Measurements from ENCODE around the gene LZTS3. TPM values are rescaled to one million over a fixed set of nuclear protein-coding genes. Genes with fewer than 3 reads are reported as not detected.
A peak's percentile ranks its signal among the peaks of the same experiment; 100 is the strongest.
"Not testable (repeated sequence)": the region's sequence is repeated elsewhere in the genome, so short reads cannot be mapped to it uniquely, and the experiment has no call there.

Gene LZTS3
- polyA plus RNA-seq, 3 donors from 2014 or later: not detected

DNA sequence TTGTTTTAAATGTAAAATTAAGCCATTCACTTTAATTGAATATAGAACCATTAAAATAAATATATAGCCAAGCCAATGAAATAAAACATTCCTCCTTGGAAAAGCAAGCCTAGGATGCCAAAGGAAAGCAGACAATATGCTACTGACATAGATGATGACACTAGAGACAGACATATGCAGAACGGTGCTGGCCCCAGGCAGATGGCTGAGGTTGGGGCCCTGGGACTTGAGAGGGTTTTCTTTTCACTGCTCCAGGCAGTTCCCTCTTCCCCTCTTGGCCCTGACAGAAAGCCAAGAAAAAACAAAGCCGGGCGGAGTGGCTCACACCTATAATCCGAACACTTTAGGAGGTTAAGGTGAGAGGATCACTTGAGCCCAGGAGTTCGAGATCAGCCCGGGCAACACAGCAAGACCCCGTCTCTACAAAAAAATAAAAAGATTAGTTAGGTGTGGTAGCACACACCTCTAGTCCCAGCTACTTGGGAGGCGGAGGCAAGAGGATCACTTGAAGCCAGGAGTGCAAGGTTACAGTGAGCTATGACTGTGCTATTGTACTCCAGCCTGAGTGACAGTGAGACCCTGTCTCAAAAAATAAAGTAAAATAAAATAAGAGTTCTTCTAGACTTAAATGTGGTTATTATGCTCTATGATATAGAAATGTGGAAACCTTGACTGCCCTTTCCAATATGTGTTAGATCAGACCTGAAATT lies 44.9 kb downstream of the LZTS3 start:
- Mint-ChIP-seq H3K9me3 (no peaks in the 10 kb centered on the region), H3K36me3 (peaks cover 3 to 5% (median 4%) of the 10 kb centered on the region in 3 donors), H3K4me3 (no peak overlapping the region), H3K27me3 (ENCODE audit: low read depth in 3 of 3) (no peaks in the 10 kb centered on the region), H3K27ac (no peak overlapping the region), H3K4me1 (peaks cover 3 to 11% of the 10 kb centered on the region in 2 donors)
- DNase-seq: no peak

DNA sequence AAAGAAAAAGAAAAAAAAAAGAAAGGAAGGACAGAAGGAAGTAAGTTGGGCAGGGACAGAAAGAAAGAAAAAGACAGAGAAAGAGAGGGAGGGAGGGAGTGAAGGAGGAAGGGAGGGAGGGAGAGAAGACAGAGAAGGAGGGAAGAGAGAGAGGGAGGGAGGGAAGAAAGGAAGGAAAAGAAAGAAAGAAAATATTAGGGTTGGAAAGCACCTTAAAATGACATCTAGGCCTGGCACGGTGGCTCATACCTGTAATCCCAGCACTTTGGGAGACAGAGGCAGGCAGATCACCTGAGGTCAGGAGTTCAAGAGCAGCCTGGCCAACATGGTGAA lies 46.9 kb downstream of the LZTS3 start:
- H3K4me1 Mint-ChIP-seq: peaks cover 11 to 22% of the 10 kb centered on the region in 2 donors
- H3K27me3 Mint-ChIP-seq (ENCODE audit: low read depth in 3 of 3): no peaks in the 10 kb centered on the region
- DNase-seq: no peak
- no peak overlapping the region for H3K4me3 Mint-ChIP-seq
- peaks cover 4 to 18% (median 16%) of the 10 kb centered on the region in 3 donors for H3K36me3 Mint-ChIP-seq
- H3K9me3 Mint-ChIP-seq: no peaks in the 10 kb centered on the region
- H3K27ac Mint-ChIP-seq: no peak overlapping the region

DNA sequence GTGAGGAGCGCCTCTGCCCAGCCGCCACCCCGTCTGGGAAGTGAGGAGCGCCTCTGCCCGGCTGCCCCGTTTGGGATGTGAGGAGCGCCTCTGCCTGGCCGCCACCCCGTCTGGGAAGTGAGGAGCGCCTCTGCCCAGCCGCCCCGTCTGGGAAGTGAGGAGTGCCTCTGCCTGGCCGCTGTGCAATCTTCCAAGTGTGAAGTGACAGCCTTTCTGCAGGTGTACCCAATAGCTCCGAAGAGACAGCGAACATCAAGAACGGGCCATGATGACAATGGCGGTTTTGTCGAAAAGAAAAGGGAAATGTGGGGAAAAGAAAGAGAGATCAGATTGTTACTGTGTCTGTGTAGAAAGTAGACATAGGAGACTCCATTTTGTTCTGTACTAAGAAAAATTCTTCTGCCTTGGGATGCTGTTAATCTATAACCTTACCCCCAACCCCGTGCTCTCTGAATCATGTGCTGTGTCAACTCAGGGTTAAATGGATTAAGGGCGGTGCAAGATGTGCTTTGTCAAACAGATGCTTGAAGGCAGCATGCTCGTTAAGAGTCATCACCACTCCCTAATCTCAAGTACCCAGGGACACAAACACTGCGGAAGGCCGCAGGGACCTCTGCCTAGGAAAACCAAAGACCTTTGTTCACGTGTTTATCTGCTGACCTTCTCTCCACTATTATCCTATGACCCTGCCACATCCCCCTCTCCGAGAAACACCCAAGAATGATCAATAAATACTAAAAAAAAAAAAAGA lies 47.4 kb downstream of the LZTS3 start:
- not testable (repeated sequence) for DNase-seq; H3K9me3 Mint-ChIP-seq; H3K4me3 Mint-ChIP-seq; H3K27ac Mint-ChIP-seq; H3K27me3 Mint-ChIP-seq (ENCODE audit: low read depth in 3 of 3)
- Mint-ChIP-seq H3K4me1 (peaks cover 13 to 22% of the 10 kb centered on the region in 2 donors), H3K36me3 (peaks cover 4 to 21% (median 21%) of the 10 kb centered on the region in 3 donors)

DNA sequence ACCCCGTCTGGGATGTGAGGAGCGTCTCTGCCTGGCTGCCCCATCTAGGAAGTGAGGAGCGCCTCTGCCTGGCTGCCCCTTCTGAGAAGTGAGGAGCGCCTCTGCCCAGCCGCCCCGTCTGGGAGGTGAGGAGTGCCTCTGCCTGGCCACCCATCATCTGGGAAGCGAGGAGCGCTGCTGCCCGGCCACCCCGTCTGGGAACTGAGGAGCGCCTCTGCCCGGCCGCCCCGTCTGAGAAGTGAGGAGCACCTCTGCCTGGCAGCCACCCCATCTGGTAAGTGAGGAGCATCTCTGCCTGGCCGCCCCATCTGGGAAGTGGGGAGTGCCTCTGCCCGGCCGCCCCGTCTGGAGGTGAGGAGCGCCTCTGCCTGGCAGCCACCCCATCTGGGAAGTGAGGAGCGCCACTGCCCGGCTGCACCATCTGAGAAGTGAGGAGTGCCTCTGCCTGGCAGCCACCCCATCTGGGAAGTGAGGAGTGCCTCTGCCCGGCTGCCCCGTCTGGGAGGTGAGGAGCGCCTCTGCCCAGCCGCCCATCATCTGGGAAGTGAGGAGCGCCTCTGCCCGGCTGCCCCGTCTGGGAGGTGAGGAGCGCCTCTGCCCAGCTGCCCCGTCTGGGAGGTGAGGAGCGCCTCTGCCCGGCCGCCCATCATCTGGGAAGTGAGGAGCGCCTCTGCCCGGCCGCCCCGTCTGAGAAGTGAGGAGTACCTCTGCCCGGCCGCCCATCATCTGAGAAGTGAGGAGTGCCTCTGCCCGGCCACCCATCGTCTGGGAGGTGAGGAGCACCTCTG lies 48.4 kb downstream of the LZTS3 start:
- H3K27me3 Mint-ChIP-seq (ENCODE audit: low read depth in 3 of 3); H3K27ac Mint-ChIP-seq: not testable (repeated sequence)
- peaks cover 4 to 25% (median 21%) of the 10 kb centered on the region in 3 donors for H3K36me3 Mint-ChIP-seq

DNA sequence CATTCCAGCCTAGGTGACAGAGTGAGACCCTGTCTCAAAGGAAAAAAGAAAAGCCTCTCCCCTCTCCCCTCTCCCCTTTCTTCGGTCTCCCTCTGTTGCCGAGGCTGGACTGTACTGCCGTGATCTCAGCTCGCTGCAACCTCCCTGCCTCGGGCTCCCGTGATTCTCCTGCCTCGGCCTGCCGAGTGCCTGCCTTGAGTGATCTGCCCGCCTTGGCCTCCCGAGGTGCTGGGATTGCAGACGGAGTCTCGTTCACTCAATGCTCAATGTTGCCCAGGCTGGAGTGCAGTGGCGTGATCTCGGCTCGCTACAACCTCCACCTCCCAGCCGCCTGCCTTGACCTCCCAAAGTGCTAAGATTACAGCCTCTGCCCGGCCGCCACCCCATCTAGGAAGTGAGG lies 49.2 kb downstream of the LZTS3 start:
- not testable (repeated sequence) for H3K4me3 Mint-ChIP-seq; H3K9me3 Mint-ChIP-seq; H3K27ac Mint-ChIP-seq; DNase-seq; H3K27me3 Mint-ChIP-seq (ENCODE audit: low read depth in 3 of 3)
- peaks cover 13 to 20% of the 10 kb centered on the region in 2 donors for H3K4me1 Mint-ChIP-seq
- H3K36me3 Mint-ChIP-seq: peaks cover 4 to 26% (median 21%) of the 10 kb centered on the region in 3 donors

More for the DNA sequence above, 48.4 kb downstream of the LZTS3 start:
- not testable (repeated sequence) for H3K4me3 Mint-ChIP-seq, DNase-seq, H3K9me3 Mint-ChIP-seq
- peaks cover 13 to 22% of the 10 kb centered on the region in 2 donors for H3K4me1 Mint-ChIP-seq

DNA sequence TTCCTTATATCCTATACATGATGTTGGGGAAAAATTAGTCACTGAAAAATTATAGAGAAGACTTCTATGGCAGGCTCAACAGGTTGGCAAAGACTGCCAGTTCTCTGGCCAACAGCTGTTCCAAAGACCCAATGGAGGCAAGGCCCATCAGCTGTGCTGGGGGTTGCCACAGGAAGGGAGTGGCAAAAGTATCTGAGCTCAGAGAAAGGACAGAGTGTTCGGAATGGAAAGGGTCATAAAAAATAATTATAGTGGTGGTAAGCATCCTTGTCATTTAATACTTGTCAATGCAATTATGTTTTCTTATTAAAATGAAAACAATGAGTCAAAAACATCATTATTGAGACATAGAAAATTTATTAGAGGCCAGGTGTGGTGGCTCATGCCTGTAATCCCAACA lies 49.8 kb downstream of the LZTS3 start:
- H3K27me3 Mint-ChIP-seq (ENCODE audit: low read depth in 3 of 3): peaks cover 0 to 2% (median 0%) of the 10 kb centered on the region in 3 donors
- no peak for DNase-seq
- peaks cover 13 to 16% of the 10 kb centered on the region in 2 donors for H3K4me1 Mint-ChIP-seq
- H3K27ac Mint-ChIP-seq: peak overlapping the region; percentile 1 to 67 (median 26)
- H3K4me3 Mint-ChIP-seq: no peak overlapping the region
- H3K9me3 Mint-ChIP-seq: no peaks in the 10 kb centered on the region
- H3K36me3 Mint-ChIP-seq: peaks cover 4 to 27% (median 21%) of the 10 kb centered on the region in 3 donors

DNA sequence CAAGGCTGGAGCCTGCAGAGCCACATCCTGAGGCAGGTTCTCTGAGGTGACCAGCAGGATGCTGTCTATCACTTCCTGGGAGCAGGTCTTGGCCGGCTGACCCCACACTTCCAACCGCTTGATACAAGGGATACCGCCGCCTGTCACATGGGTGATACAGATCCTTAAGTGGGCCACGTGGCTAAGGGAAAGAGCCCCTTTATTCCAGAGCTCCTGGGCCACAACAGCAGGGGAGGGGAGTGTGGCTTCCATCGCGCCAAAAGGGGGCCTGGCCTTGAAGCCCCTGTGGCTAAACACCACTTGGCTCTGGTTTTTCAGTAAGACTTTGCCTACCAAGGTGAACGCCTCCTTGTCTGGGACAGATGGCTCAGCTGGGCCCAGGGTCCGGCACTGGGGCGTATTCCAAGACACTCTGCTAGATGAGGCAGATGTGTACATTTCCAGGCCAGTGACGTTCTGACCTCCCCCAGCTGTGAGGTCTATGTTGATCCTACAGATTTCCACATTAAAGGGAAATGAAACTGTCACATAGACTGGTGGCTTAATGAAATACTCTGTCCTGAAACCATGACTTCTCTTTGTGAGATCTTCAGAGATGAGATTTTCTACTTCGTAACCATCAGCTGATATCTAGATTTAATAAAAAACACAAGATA lies 51.3 kb downstream of the LZTS3 start:
- DNase-seq: no peak
- Mint-ChIP-seq H3K36me3 (peaks cover 4 to 27% (median 21%) of the 10 kb centered on the region in 3 donors), H3K27me3 (ENCODE audit: low read depth in 3 of 3) (peaks cover 0 to 2% (median 0%) of the 10 kb centered on the region in 3 donors), H3K9me3 (no peaks in the 10 kb centered on the region), H3K27ac (peak overlapping the region in 3 of 6 donors; percentile 23 to 46 (median 35)), H3K4me3 (no peak overlapping the region), H3K4me1 (peaks cover 13 to 16% of the 10 kb centered on the region in 2 donors)

DNA sequence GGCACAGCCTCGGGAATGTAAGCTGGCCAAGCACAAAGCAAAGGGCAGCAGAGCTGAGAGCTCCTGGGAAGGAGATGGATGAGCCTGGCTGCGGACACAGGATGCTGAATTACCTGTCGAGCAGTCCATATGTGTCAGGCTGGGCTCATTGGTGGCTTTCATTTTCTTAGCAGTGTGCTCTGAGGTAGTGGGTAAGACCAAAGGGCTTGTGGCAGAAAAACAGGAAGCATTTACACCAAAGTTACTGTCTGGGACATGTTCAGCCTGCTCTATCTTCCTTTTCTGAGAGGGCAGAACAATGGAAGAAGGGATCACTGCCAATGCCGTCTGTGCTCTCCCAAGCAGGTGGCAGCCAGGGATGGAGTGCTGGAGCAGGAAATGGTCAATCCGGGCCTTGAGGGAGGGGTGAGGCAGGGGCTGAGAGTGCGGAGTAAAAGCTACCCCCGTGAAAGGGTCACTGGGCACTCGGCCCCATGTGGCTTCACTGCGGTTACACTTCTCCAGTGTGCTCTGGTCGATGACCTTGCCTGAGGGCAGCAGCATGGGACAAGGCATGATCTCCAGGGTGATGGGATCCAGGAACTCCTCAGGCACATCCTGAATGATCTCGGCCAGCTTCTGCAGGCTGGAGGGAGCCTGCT lies 52.0 kb downstream of the LZTS3 start:
- no peak for DNase-seq
- H3K36me3 Mint-ChIP-seq: peaks cover 4 to 27% (median 21%) of the 10 kb centered on the region in 3 donors
- peak overlapping the region in 4 of 6 donors; percentile 13 to 46 (median 36) for H3K27ac Mint-ChIP-seq
- peaks cover 13 to 16% of the 10 kb centered on the region in 2 donors for H3K4me1 Mint-ChIP-seq
- H3K27me3 Mint-ChIP-seq (ENCODE audit: low read depth in 3 of 3): peaks cover 0 to 2% (median 2%) of the 10 kb centered on the region in 3 donors
- no peaks in the 10 kb centered on the region for H3K9me3 Mint-ChIP-seq
- no peak overlapping the region for H3K4me3 Mint-ChIP-seq

DNA sequence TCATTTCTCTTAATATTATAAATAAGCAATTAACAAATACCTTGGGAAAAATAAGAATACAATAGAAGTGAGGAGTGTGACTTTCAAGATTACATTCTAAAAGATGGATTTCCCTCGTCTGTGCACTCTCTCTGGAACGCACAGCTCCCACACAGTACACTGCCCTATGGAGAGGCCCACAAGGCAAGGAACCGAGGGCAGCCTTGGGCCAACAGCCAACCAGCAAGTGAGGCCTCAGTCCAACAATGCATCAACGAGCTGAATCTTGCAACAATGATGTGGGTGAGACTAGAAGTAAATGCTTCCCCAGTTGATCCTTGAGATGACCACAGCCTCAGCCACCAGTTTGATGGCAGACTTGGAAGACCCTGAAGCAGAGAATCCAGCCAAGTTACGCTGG lies 54.3 kb downstream of the LZTS3 start:
- Mint-ChIP-seq H3K36me3 (peaks cover 4 to 29% (median 25%) of the 10 kb centered on the region in 3 donors), H3K27me3 (ENCODE audit: low read depth in 3 of 3) (peaks cover 0 to 2% (median 2%) of the 10 kb centered on the region in 3 donors), H3K4me3 (no peak overlapping the region), H3K27ac (peak overlapping the region in 1 of 6 donors; percentile 40), H3K4me1 (peaks cover 13 to 16% of the 10 kb centered on the region in 2 donors), H3K9me3 (no peaks in the 10 kb centered on the region)
- no peak for DNase-seq

DNA sequence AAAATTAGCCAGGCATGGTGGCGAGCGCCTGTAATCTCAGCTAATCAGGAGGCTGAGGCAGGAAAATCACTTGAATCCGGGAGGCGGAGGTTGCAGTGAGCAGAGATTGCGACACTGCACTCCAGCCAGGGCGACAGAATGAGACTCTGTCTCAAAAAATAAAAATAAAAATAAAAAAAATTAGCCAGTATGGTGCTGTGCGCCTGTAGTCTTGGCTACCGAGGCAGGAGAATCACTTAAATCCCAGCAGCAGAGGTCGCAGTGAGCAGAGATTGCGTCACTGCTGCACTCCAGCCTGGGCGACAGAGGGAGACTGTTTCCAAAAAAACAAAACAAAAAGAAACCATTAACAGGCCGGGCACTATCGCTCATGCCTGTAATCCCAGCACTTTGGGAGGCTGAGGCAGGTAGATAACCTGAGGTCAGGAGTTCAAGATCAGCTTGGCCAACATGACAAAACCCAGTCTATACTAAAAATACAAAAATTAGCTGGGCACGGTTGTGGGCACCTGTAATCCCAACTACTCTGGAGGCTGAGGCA lies 55.4 kb downstream of the LZTS3 start:
- peaks cover 6 to 27% (median 25%) of the 10 kb centered on the region in 3 donors for H3K36me3 Mint-ChIP-seq

DNA sequence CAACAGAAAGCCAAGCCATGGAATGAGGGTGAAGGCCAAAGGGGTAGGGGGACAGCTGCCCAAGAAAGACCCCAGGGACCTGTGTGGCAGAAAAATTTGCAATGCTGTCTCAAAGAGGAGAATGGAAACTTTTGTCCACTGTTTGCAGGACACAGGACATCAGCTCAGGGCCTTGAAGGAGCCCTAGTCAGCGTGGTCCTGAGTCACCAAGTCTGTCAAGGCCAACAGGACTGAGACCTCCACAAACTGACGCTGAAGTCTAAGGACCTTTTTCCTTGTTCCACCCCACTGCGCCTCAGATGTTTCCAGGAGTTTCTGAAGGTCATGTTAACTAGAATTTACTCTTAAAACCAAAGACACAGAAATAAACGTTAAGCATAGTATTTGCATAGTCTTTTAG lies 57.0 kb downstream of the LZTS3 start:
- H3K27ac Mint-ChIP-seq: no peak overlapping the region
- H3K4me3 Mint-ChIP-seq: no peak overlapping the region
- peaks cover 0 to 2% (median 2%) of the 10 kb centered on the region in 3 donors for H3K27me3 Mint-ChIP-seq (ENCODE audit: low read depth in 3 of 3)
- DNase-seq: no peak
- H3K9me3 Mint-ChIP-seq: no peaks in the 10 kb centered on the region
- peaks cover 0 to under 1% of the 10 kb centered on the region in 2 donors for H3K4me1 Mint-ChIP-seq
- peaks cover 6 to 21% (median 18%) of the 10 kb centered on the region in 3 donors for H3K36me3 Mint-ChIP-seq

More for the DNA sequence above, 55.4 kb downstream of the LZTS3 start:
- not testable (repeated sequence) for DNase-seq; H3K4me1 Mint-ChIP-seq; H3K27ac Mint-ChIP-seq; H3K27me3 Mint-ChIP-seq (ENCODE audit: low read depth in 3 of 3); H3K9me3 Mint-ChIP-seq; H3K4me3 Mint-ChIP-seq

DNA sequence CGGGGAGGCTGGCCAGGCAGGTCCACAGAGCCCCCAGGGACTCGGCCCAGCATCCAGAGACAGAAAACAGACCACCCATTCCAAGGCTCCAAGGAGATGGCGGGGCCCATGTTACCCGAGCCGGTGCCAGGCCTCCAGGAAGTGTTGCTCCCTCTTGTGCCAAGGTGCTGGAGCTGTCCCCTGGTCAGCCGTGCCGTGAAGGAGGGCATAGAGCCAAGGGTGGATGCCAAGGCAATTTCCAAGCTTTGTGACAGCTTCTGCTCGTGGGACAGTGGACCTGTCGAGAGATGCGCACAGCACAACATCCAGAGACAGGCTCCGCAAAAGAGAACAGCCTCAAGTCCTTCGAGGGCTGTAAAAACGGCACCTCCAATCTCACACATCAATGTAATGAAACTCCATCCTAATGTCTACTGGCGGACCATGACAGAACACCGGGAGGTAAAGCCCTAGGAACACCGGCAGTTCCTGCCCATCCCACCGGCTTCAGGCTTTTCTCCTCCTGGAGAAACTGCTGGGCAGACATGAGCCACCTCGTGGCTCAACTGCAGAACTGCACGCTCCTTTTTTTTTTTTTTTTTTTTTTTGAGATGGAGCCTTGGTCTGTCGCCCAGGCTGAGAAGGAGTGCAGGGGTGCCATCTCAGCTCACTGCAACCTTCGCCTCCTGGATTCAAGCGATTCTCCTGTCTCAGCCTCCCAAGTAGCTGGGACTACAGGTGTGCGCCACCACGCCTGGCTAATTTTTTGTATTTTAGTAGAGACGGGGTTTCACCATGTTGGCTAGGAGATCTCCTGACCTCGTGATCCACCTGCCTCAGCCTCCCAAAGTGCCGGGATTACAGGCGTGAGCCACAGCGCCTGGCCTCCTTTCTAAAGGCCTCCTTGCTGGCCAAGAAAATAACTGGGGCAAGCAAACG lies 57.9 kb downstream of the LZTS3 start:
- Mint-ChIP-seq H3K4me3 (no peak overlapping the region), H3K27ac (peak overlapping the region in 1 of 6 donors; percentile 30), H3K4me1 (no peaks in the 10 kb centered on the region), H3K9me3 (no peaks in the 10 kb centered on the region), H3K27me3 (ENCODE audit: low read depth in 3 of 3) (peaks cover 0 to 2% (median 2%) of the 10 kb centered on the region in 3 donors), H3K36me3 (peaks cover 6 to 21% (median 19%) of the 10 kb centered on the region in 3 donors)
- DNase-seq: peak; percentile 26 to 31 (median 28)
